ENCODE data around the gene ST13.

The ST13 gene

DNA sequence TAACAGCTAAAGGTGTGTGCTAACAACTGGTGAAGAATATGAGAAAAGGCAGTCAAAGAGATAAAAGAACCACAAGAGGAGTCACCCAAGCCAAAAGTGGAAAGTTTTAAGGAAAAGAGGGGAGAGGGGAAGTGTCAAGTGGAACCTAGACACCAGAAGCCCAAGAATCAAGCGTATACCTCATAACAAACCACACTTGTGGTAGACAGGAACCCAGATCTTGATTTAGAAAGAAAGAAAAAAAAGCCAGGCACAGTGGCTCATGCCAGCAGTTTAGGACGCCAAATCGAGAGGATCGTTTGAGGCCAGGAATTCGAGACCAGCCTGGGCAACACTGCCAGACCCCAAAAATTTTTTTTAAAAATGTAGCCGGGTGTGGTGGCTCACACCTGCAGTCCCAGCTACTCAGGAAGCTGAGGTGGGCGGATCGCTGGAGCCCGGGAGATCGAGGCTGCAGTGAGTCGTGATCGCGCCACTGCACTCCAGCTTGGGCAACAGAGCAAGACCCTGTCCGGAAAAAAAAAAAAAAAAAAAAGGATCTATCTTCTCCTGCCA, 38.2 kb downstream of the ST13 start:
- Histone ChIP-seq H3K27ac (ENCODE audit: insufficient read depth, low read depth, low read length, poor library complexity, severe bottlenecking) (no peak overlapping the region), H3K4me3 (ENCODE audit: insufficient read depth, low read depth, low read length) (peak overlapping the region; percentile 100), H3K27me3 (ENCODE audit: control insufficient read depth, insufficient read depth, low read length, poor library complexity, severe bottlenecking) (no peaks in the 10 kb centered on the region), H3K9me3 (ENCODE audit: control insufficient read depth, low read length) (no peaks in the 10 kb centered on the region), H3K36me3 (ENCODE audit: control insufficient read depth, insufficient read depth, low read length) (no peaks in the 10 kb centered on the region), H3K4me1 (ENCODE audit: control insufficient read depth, insufficient read depth, low read length) (peaks cover 3% of the 10 kb centered on the region)
- 56 to 59% methylated on average over 14 of the region's 14 CpGs for WGBS, 2 experiments

- H3K4me3 ChIP-seq (ENCODE audit: insufficient read depth, low read depth, low read length), result no peak overlapping the region
- 92 to 95% methylated on average over 4 of the region's 4 CpGs for WGBS, 2 experiments
These were observed 38.7 kb downstream of the ST13 start for GRCh38 chr22:40817737-40818136.

DNA sequence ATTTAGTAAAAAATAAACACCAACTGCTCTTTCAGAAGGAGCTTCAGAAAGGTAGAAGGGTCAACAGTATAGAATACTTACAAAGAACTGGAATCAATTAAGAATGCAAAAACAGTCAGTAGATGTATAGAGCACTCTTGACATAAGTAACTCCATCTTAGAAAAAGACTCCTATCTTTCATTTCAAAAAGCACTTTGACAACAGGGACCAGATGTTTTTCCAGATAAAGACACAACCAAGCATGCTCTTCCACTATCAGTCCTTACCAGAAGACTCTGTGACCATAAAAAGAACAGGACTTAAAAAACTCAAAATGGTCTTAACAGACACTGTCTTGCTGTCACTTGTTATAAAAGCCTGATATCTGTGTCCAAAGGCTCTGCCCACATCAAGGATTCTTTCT, 42.5 kb downstream of the ST13 start:
- H3K36me3 ChIP-seq (ENCODE audit: control insufficient read depth, insufficient read depth, low read length), result no peaks in the 10 kb centered on the region
- no peaks in the 10 kb centered on the region for H3K9me3 ChIP-seq (ENCODE audit: control insufficient read depth, low read length)
- no peaks in the 10 kb centered on the region for H3K27me3 ChIP-seq (ENCODE audit: control insufficient read depth, insufficient read depth, low read length, poor library complexity, severe bottlenecking)
- H3K4me1 ChIP-seq (ENCODE audit: control insufficient read depth, insufficient read depth, low read length), result peaks cover 3% of the 10 kb centered on the region
- H3K27ac ChIP-seq (ENCODE audit: insufficient read depth, low read depth, low read length, poor library complexity, severe bottlenecking), result no peak overlapping the region
- no peak overlapping the region for H3K4me3 ChIP-seq (ENCODE audit: insufficient read depth, low read depth, low read length)

More at GRCh38 chr22:40817737-40818136, 38.7 kb downstream of the ST13 start:
- Histone ChIP-seq H3K4me1 (ENCODE audit: control insufficient read depth, insufficient read depth, low read length) (peaks cover 3% of the 10 kb centered on the region), H3K27me3 (ENCODE audit: control insufficient read depth, insufficient read depth, low read length, poor library complexity, severe bottlenecking) (no peaks in the 10 kb centered on the region), H3K27ac (ENCODE audit: insufficient read depth, low read depth, low read length, poor library complexity, severe bottlenecking) (no peak overlapping the region), H3K36me3 (ENCODE audit: control insufficient read depth, insufficient read depth, low read length) (no peaks in the 10 kb centered on the region), H3K9me3 (ENCODE audit: control insufficient read depth, low read length) (no peaks in the 10 kb centered on the region)

- no peaks in the 10 kb centered on the region for H3K27me3 ChIP-seq (ENCODE audit: control insufficient read depth, insufficient read depth, low read length, poor library complexity, severe bottlenecking)
- H3K9me3 ChIP-seq (ENCODE audit: control insufficient read depth, low read length), result no peaks in the 10 kb centered on the region
- no peak overlapping the region for H3K27ac ChIP-seq (ENCODE audit: insufficient read depth, low read depth, low read length, poor library complexity, severe bottlenecking)
- WGBS, 2 experiments, result 78 to 79% methylated on average over 4 to 5 of the region's 6 CpGs
- no peaks in the 10 kb centered on the region for H3K36me3 ChIP-seq (ENCODE audit: control insufficient read depth, insufficient read depth, low read length)
- no peaks in the 10 kb centered on the region for H3K4me1 ChIP-seq (ENCODE audit: control insufficient read depth, insufficient read depth, low read length)
- H3K4me3 ChIP-seq (ENCODE audit: insufficient read depth, low read depth, low read length), result no peak overlapping the region
These were observed 48.2 kb downstream of the ST13 start for GRCh38 chr22:40808018-40808841.

GRCh38 chr22:40806711-40807110, 49.7 kb downstream of the ST13 start:
- WGBS, 2 experiments, result 94 to 96% methylated on average over 3 of the region's 3 CpGs
- Histone ChIP-seq H3K9me3 (ENCODE audit: control insufficient read depth, low read length) (no peaks in the 10 kb centered on the region), H3K27me3 (ENCODE audit: control insufficient read depth, insufficient read depth, low read length, poor library complexity, severe bottlenecking) (no peaks in the 10 kb centered on the region), H3K4me3 (ENCODE audit: insufficient read depth, low read depth, low read length) (no peak overlapping the region), H3K36me3 (ENCODE audit: control insufficient read depth, insufficient read depth, low read length) (no peaks in the 10 kb centered on the region), H3K27ac (ENCODE audit: insufficient read depth, low read depth, low read length, poor library complexity, severe bottlenecking) (no peak overlapping the region), H3K4me1 (ENCODE audit: control insufficient read depth, insufficient read depth, low read length) (no peaks in the 10 kb centered on the region)

DNA sequence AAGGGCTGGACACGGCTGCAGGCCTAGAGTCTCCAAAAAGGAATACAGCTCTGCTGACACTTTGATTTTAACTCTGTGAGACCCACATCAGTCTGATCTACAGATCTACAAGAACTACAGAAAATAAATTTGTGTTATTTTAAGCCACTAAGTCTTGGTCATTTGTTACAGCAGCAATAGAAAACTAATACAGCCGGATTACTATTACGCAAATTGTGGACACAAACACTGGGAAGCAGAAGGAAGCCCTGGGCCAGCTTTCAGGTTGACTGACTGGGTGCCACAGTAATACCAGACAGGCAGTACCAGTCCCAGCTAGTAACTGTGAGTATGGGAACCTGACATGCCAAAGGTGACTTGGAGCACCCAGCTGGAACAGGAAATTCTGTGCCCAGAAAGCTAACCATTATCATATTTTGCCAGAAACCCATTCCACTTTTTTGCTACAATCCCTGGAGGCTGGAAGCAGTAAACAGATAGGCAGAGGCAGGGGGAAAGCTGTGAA, 50.7 kb downstream of the ST13 start:
- Histone ChIP-seq H3K4me1 (ENCODE audit: control insufficient read depth, insufficient read depth, low read length) (no peaks in the 10 kb centered on the region), H3K36me3 (ENCODE audit: control insufficient read depth, insufficient read depth, low read length) (no peaks in the 10 kb centered on the region), H3K9me3 (ENCODE audit: control insufficient read depth, low read length) (no peaks in the 10 kb centered on the region), H3K4me3 (ENCODE audit: insufficient read depth, low read depth, low read length) (no peak overlapping the region), H3K27ac (ENCODE audit: insufficient read depth, low read depth, low read length, poor library complexity, severe bottlenecking) (no peak overlapping the region), H3K27me3 (ENCODE audit: control insufficient read depth, insufficient read depth, low read length, poor library complexity, severe bottlenecking) (no peaks in the 10 kb centered on the region)
- WGBS, 2 experiments, result 92 to 96% methylated on average over 3 of the region's 3 CpGs

DNA sequence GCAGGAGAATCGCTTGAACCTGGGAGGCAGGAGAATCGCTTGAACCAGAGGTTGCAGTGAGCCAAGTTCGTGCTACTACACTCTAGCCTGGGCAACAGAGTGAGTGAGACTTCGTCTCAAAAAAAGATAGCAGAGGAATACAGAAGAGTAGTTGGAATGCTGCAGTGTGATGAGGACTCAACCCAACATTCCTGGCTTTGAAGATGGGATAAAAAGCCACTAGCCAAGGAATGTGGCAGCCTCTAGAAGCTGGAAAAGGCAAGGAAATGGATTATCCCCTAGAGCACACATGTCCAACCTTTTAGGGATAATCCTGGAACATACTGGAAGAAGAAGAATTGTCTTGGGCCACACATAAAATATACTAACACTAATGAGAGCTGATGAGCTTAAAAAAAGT, 51.2 kb downstream of the ST13 start:
- Histone ChIP-seq H3K36me3 (ENCODE audit: control insufficient read depth, insufficient read depth, low read length) (no peaks in the 10 kb centered on the region), H3K4me3 (ENCODE audit: insufficient read depth, low read depth, low read length) (no peak overlapping the region), H3K4me1 (ENCODE audit: control insufficient read depth, insufficient read depth, low read length) (no peaks in the 10 kb centered on the region), H3K9me3 (ENCODE audit: control insufficient read depth, low read length) (no peaks in the 10 kb centered on the region), H3K27me3 (ENCODE audit: control insufficient read depth, insufficient read depth, low read length, poor library complexity, severe bottlenecking) (no peaks in the 10 kb centered on the region), H3K27ac (ENCODE audit: insufficient read depth, low read depth, low read length, poor library complexity, severe bottlenecking) (no peak overlapping the region)
- WGBS, 2 experiments, result 91 to 94% methylated on average over 4 of the region's 4 CpGs

DNA sequence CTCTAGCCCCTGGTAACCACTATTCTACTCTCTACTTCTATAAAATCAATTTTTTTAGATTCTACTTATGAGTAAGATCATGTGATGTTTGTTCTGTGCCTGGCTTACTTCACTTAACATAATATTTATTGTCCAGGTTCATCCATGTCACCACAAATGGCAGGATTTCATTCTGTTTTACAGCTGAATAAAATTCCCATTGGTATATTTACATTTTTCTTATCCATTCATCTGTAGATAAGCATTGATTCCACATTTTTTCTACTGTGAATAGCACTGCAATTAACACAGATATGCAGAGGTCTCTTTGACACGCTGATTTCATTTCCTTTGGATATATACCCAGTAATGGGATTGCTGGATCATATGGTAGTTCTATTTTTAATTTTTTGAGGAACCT, 53.1 kb downstream of the ST13 start:
- H3K36me3 ChIP-seq (ENCODE audit: control insufficient read depth, insufficient read depth, low read length), result no peaks in the 10 kb centered on the region

GRCh38 chr22:40799008-40799407, 57.4 kb downstream of the ST13 start:
- no peaks in the 10 kb centered on the region for H3K27me3 ChIP-seq (ENCODE audit: control insufficient read depth, insufficient read depth, low read length, poor library complexity, severe bottlenecking)

More for the DNA sequence above, 53.1 kb downstream of the ST13 start:
- WGBS, 2 experiments, result 86 to 93% methylated on average over 1 of the region's 1 CpG
- Histone ChIP-seq H3K9me3 (ENCODE audit: control insufficient read depth, low read length) (no peaks in the 10 kb centered on the region), H3K27me3 (ENCODE audit: control insufficient read depth, insufficient read depth, low read length, poor library complexity, severe bottlenecking) (no peaks in the 10 kb centered on the region), H3K4me3 (ENCODE audit: insufficient read depth, low read depth, low read length) (no peak overlapping the region), H3K4me1 (ENCODE audit: control insufficient read depth, insufficient read depth, low read length) (no peaks in the 10 kb centered on the region), H3K27ac (ENCODE audit: insufficient read depth, low read depth, low read length, poor library complexity, severe bottlenecking) (no peak overlapping the region)

DNA sequence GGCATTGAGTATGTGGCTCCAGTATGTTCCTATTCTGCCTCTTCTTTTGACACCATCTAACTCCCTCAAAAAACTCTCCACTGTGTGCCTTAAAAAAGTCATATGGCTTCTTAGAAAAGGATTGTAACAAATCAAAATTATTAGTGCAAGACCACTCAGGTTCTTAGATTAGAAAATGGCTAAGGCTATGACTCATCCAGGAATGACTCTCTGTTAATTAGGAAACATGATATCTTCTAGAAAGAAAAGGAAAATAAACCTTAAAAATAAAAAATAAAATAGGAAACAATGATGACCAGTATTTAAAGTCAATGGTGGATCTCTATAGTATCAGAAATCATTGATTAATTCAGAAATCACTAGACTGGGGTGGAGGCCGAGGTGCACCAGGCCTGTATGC, 59.0 kb downstream of the ST13 start:
- WGBS, 2 experiments, result 93 to 94% methylated on average over 1 of the region's 1 CpG
- H3K4me1 ChIP-seq (ENCODE audit: control insufficient read depth, insufficient read depth, low read length), result no peaks in the 10 kb centered on the region

More at GRCh38 chr22:40799008-40799407, 57.4 kb downstream of the ST13 start:
- Histone ChIP-seq H3K9me3 (ENCODE audit: control insufficient read depth, low read length) (no peaks in the 10 kb centered on the region), H3K36me3 (ENCODE audit: control insufficient read depth, insufficient read depth, low read length) (no peaks in the 10 kb centered on the region), H3K27ac (ENCODE audit: insufficient read depth, low read depth, low read length, poor library complexity, severe bottlenecking) (no peak overlapping the region), H3K4me3 (ENCODE audit: insufficient read depth, low read depth, low read length) (no peak overlapping the region), H3K4me1 (ENCODE audit: control insufficient read depth, insufficient read depth, low read length) (no peaks in the 10 kb centered on the region)
- WGBS, 2 experiments, result 91 to 97% methylated on average over 3 of the region's 3 CpGs

More for the DNA sequence above, 59.0 kb downstream of the ST13 start:
- H3K9me3 ChIP-seq (ENCODE audit: control insufficient read depth, low read length), result no peaks in the 10 kb centered on the region
- H3K27me3 ChIP-seq (ENCODE audit: control insufficient read depth, insufficient read depth, low read length, poor library complexity, severe bottlenecking), result no peaks in the 10 kb centered on the region
- no peak overlapping the region for H3K4me3 ChIP-seq (ENCODE audit: insufficient read depth, low read depth, low read length)
- H3K27ac ChIP-seq (ENCODE audit: insufficient read depth, low read depth, low read length, poor library complexity, severe bottlenecking), result no peak overlapping the region
- no peaks in the 10 kb centered on the region for H3K36me3 ChIP-seq (ENCODE audit: control insufficient read depth, insufficient read depth, low read length)
